Endothelial cell of umbilical vein (primary cell): ENCODE results near the gene PCDHA8.

Source experiments
- POLR2A ChIP-seq: IDR thresholded peaks from 2 replicates; pipeline ENCODE4 v1.6.1; 2012; ENCODE audit warnings: low read depth, mild to moderate bottlenecking, control low read depth, low read length
- TF ChIP-seq, protein P1 (sequence below), 2 donors: IDR thresholded peaks; 1 replicate in 1 of 2; 2 replicates in 1 of 2; pipeline ENCODE4 v1.5.1; 2011; ENCODE audit warnings: low read length in 2 of 2, mild to moderate bottlenecking in 2 of 2, moderate library complexity in 2 of 2, control low read depth in 1 of 2, inconsistent platforms in 1 of 2, low read depth in 1 of 2; ENCODE audit not compliant: insufficient read depth in 1 of 2; ENCODE audit errors: extremely low read depth in 1 of 2

GRCh38 chr5:140868721-140869554 is 28.0 kb downstream of the PCDHA8 start, which contains the start of gene PCDHA11:
- TF ChIP-seq POLR2A, result no peak
- TF ChIP-seq, protein P1, sequence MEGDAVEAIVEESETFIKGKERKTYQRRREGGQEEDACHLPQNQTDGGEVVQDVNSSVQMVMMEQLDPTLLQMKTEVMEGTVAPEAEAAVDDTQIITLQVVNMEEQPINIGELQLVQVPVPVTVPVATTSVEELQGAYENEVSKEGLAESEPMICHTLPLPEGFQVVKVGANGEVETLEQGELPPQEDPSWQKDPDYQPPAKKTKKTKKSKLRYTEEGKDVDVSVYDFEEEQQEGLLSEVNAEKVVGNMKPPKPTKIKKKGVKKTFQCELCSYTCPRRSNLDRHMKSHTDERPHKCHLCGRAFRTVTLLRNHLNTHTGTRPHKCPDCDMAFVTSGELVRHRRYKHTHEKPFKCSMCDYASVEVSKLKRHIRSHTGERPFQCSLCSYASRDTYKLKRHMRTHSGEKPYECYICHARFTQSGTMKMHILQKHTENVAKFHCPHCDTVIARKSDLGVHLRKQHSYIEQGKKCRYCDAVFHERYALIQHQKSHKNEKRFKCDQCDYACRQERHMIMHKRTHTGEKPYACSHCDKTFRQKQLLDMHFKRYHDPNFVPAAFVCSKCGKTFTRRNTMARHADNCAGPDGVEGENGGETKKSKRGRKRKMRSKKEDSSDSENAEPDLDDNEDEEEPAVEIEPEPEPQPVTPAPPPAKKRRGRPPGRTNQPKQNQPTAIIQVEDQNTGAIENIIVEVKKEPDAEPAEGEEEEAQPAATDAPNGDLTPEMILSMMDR (IDR thresholded peaks at IDR 0.05; ENCODE audit: extremely low read depth in 1 of 2, insufficient read depth in 1 of 2, low read depth in 1 of 2, low read length in 2 of 2), result peak in 1 of 2 donors; percentile 9
